ENCODE data around the gene MYO18B. TPM values are rescaled to one million over a fixed set of nuclear protein-coding genes. Genes with fewer than 3 reads are reported as not detected.

The MYO18B gene
- total RNA-seq, 8 experiments from 2014 or later, result 0.09 to 0.91 (median 0.32) TPM

- Histone ChIP-seq H3K4me3 (no peak overlapping the region), H3K4me1 (replicated peaks in 1 of 2) (peaks cover 6 to 13% of the 10 kb centered on the region in 2 donors), H3K27ac (no peak overlapping the region)
- ATAC-seq (replicated peaks in 6 of 8), result peak in 5 of 8 experiments; percentile 12 to 82 (median 43)
- WGBS, 10 experiments, result 3 to 56% (median 11%) methylated on average over 1 to 5 of the region's 5 CpGs; no CpG with 5 or more reads in 3 of the 10 experiments
- in situ Hi-C loops (cut with MboI; ENCODE audit: low pct_unique_long_range_greater_than_20kb in 2 of 9, low sequenced_read_pairs in 9 of 9, unreplicated experiment in 9 of 9), result loop anchor here in 4 of 9 experiments (25.0 kb wide), 1 partner anchor 542 kb away; no protein-coding TSS in a partner anchor
Observed at GRCh38 chr22:25795478-25795877, 53.5 kb downstream of the MYO18B start.

GRCh38 chr22:25797498-25798290 lies 55.7 kb downstream of the MYO18B start:
- WGBS, 10 experiments, result 10 to 80% (median 54%) methylated on average over 2 to 16 of the region's 22 CpGs; no CpG with 5 or more reads in 4 of the 10 experiments
- peak in 4 of 8 experiments; percentile 12 to 83 (median 37) for ATAC-seq (replicated peaks in 6 of 8)
- in situ Hi-C loops (cut with MboI; ENCODE audit: low pct_unique_long_range_greater_than_20kb in 2 of 9, low sequenced_read_pairs in 9 of 9, unreplicated experiment in 9 of 9), result loop anchor here in 4 of 9 experiments (25.0 kb wide), 1 partner anchor 540 kb away; no protein-coding TSS in a partner anchor
- no peak overlapping the region for H3K27ac ChIP-seq
- peaks cover 6 to 13% of the 10 kb centered on the region in 2 donors for H3K4me1 ChIP-seq (replicated peaks in 1 of 2)
- no peak overlapping the region for H3K4me3 ChIP-seq

- no peak overlapping the region for H3K27ac ChIP-seq
- H3K4me1 ChIP-seq (replicated peaks in 1 of 2), result peaks cover under 1 to 11% of the 10 kb centered on the region in 2 donors
- no peak overlapping the region for H3K4me3 ChIP-seq
- 0 to 69% (median 44%) methylated on average over 2 to 5 of the region's 5 CpGs for WGBS, 10 experiments
- ATAC-seq (replicated peaks in 6 of 8), result peak in 2 of 8 experiments; percentile 16 to 37
- in situ Hi-C loops (cut with MboI; ENCODE audit: low pct_unique_long_range_greater_than_20kb in 2 of 9, low sequenced_read_pairs in 9 of 9, unreplicated experiment in 9 of 9), result no loop called here
Observed at GRCh38 chr22:25800766-25801165, 58.8 kb downstream of the MYO18B start.

GRCh38 chr22:25802018-25802417 lies 60.0 kb downstream of the MYO18B start:
- in situ Hi-C loops (cut with MboI; ENCODE audit: low pct_unique_long_range_greater_than_20kb in 2 of 9, low sequenced_read_pairs in 9 of 9, unreplicated experiment in 9 of 9), result no loop called here
- peak in 3 of 8 experiments; percentile 44 to 62 (median 52) for ATAC-seq (replicated peaks in 6 of 8)
- Histone ChIP-seq H3K27ac (no peak overlapping the region), H3K4me1 (replicated peaks in 1 of 2) (peaks cover 0 to 7% of the 10 kb centered on the region in 2 donors), H3K4me3 (no peak overlapping the region)
- 0 to 48% (median 31%) methylated on average over 1 to 2 of the region's 2 CpGs; no CpG with 5 or more reads in 4 of the 10 experiments for WGBS, 10 experiments

GRCh38 chr22:25804676-25805075 lies 62.7 kb downstream of the MYO18B start:
- Histone ChIP-seq H3K27ac (no peak overlapping the region), H3K4me1 (replicated peaks in 1 of 2) (no peaks in the 10 kb centered on the region), H3K4me3 (no peak overlapping the region)
- 25 to 100% (median 70%) methylated on average over 2 of the region's 6 CpGs; no CpG with 5 or more reads in 7 of the 10 experiments for WGBS, 10 experiments
- in situ Hi-C loops (cut with MboI; ENCODE audit: low pct_unique_long_range_greater_than_20kb in 2 of 9, low sequenced_read_pairs in 9 of 9, unreplicated experiment in 9 of 9), result no loop called here
- no peak for ATAC-seq (replicated peaks in 6 of 8)

GRCh38 chr22:25806579-25806978 lies 64.6 kb downstream of the MYO18B start:
- H3K27ac ChIP-seq, result no peak overlapping the region
- in situ Hi-C loops (cut with MboI; ENCODE audit: low pct_unique_long_range_greater_than_20kb in 2 of 9, low sequenced_read_pairs in 9 of 9, unreplicated experiment in 9 of 9), result no loop called here
- 0 to 45% (median 30%) methylated on average over 1 to 4 of the region's 4 CpGs; no CpG with 5 or more reads in 3 of the 10 experiments for WGBS, 10 experiments
- H3K4me3 ChIP-seq, result no peak overlapping the region
- no peak for ATAC-seq (replicated peaks in 6 of 8)
- no peaks in the 10 kb centered on the region for H3K4me1 ChIP-seq (replicated peaks in 1 of 2)

- no peaks in the 10 kb centered on the region for H3K4me1 ChIP-seq (replicated peaks in 1 of 2)
- no peak for ATAC-seq (replicated peaks in 6 of 8)
- in situ Hi-C loops (cut with MboI; ENCODE audit: low pct_unique_long_range_greater_than_20kb in 2 of 9, low sequenced_read_pairs in 9 of 9, unreplicated experiment in 9 of 9), result no loop called here
- WGBS, 10 experiments, result 0 to 80% (median 43%) methylated on average over 1 of the region's 1 CpG; no CpG with 5 or more reads in 5 of the 10 experiments
- H3K27ac ChIP-seq, result no peak overlapping the region
- no peak overlapping the region for H3K4me3 ChIP-seq
Observed at GRCh38 chr22:25814685-25815084, 72.7 kb downstream of the MYO18B start.

- WGBS, 10 experiments, result 0 to 93% (median 33%) methylated on average over 1 to 2 of the region's 2 CpGs; no CpG with 5 or more reads in 3 of the 10 experiments
- in situ Hi-C loops (cut with MboI; ENCODE audit: low pct_unique_long_range_greater_than_20kb in 2 of 9, low sequenced_read_pairs in 9 of 9, unreplicated experiment in 9 of 9), result no loop called here
Observed at GRCh38 chr22:25815561-25815960, 73.6 kb downstream of the MYO18B start.

GRCh38 chr22:25816522-25817059 lies 74.6 kb downstream of the MYO18B start:
- Histone ChIP-seq H3K27ac (no peak overlapping the region), H3K4me3 (no peak overlapping the region), H3K4me1 (replicated peaks in 1 of 2) (no peaks in the 10 kb centered on the region)
- 0 to 97% (median 83%) methylated on average over 1 to 5 of the region's 7 CpGs; no CpG with 5 or more reads in 2 of the 10 experiments for WGBS, 10 experiments
- ATAC-seq (replicated peaks in 6 of 8), result no peak
- in situ Hi-C loops (cut with MboI; ENCODE audit: low pct_unique_long_range_greater_than_20kb in 2 of 9, low sequenced_read_pairs in 9 of 9, unreplicated experiment in 9 of 9), result no loop called here

More at GRCh38 chr22:25815561-25815960, 73.6 kb downstream of the MYO18B start:
- no peak overlapping the region for H3K27ac ChIP-seq
- no peak overlapping the region for H3K4me3 ChIP-seq
- no peaks in the 10 kb centered on the region for H3K4me1 ChIP-seq (replicated peaks in 1 of 2)
- no peak for ATAC-seq (replicated peaks in 6 of 8)

GRCh38 chr22:25817092-25817943 lies 75.3 kb downstream of the MYO18B start:
- Histone ChIP-seq H3K4me3 (no peak overlapping the region), H3K27ac (no peak overlapping the region), H3K4me1 (replicated peaks in 1 of 2) (no peaks in the 10 kb centered on the region)
- 14 to 75% (median 58%) methylated on average over 3 to 5 of the region's 5 CpGs for WGBS, 10 experiments
- no peak for ATAC-seq (replicated peaks in 6 of 8)
- in situ Hi-C loops (cut with MboI; ENCODE audit: low pct_unique_long_range_greater_than_20kb in 2 of 9, low sequenced_read_pairs in 9 of 9, unreplicated experiment in 9 of 9), result no loop called here

GRCh38 chr22:25818541-25818940 lies 76.6 kb downstream of the MYO18B start:
- in situ Hi-C loops (cut with MboI; ENCODE audit: low pct_unique_long_range_greater_than_20kb in 2 of 9, low sequenced_read_pairs in 9 of 9, unreplicated experiment in 9 of 9), result no loop called here
- no peak for ATAC-seq (replicated peaks in 6 of 8)
- WGBS, 10 experiments, result 0 to 100% (median 40%) methylated on average over 1 to 4 of the region's 4 CpGs; no CpG with 5 or more reads in 5 of the 10 experiments

GRCh38 chr22:25822344-25822743 lies 80.4 kb downstream of the MYO18B start:
- in situ Hi-C loops (cut with MboI; ENCODE audit: low pct_unique_long_range_greater_than_20kb in 2 of 9, low sequenced_read_pairs in 9 of 9, unreplicated experiment in 9 of 9), result no loop called here
- WGBS, 10 experiments, result 50 to 100% (median 80%) methylated on average over 1 to 6 of the region's 6 CpGs; no CpG with 5 or more reads in 3 of the 10 experiments
- peaks cover 13 to 20% of the 10 kb centered on the region in 2 donors for H3K4me1 ChIP-seq (replicated peaks in 1 of 2)

More at GRCh38 chr22:25818541-25818940, 76.6 kb downstream of the MYO18B start:
- Histone ChIP-seq H3K4me1 (replicated peaks in 1 of 2) (no peaks in the 10 kb centered on the region), H3K27ac (no peak overlapping the region), H3K4me3 (no peak overlapping the region)

More at GRCh38 chr22:25822344-25822743, 80.4 kb downstream of the MYO18B start:
- no peak for ATAC-seq (replicated peaks in 6 of 8)
- Histone ChIP-seq H3K27ac (no peak overlapping the region), H3K4me3 (no peak overlapping the region)

All from motor neuron (in vitro differentiated cells).